ENCODE measurements around the gene SCGB3A2.

The SCGB3A2 gene

GRCh38 chr5:147887026-147887627 lies 8.6 kb downstream of the SCGB3A2 start:
- Histone ChIP-seq H3K9me3 (ENCODE audit: severe bottlenecking) (no peaks in the 10 kb centered on the region), H3K36me3 (no peaks in the 10 kb centered on the region), H3K27me3 (ENCODE audit: insufficient read depth, low read depth, severe bottlenecking) (no peaks in the 10 kb centered on the region), H3K4me3 (ENCODE audit: low read depth, low read length) (no peak overlapping the region), H3K27ac (no peak overlapping the region)
- peak; percentile 11; the same call in 1 of the 2 replicates for TF ChIP-seq CTCF (IDR thresholded peaks at IDR 0.05; ENCODE audit: low read depth, low read length)
- no peak for DNase-seq

GRCh38 chr5:147887930-147888329 lies 9.4 kb downstream of the SCGB3A2 start:
- Histone ChIP-seq H3K4me3 (ENCODE audit: low read depth, low read length) (no peak overlapping the region), H3K36me3 (no peaks in the 10 kb centered on the region), H3K27ac (no peak overlapping the region), H3K9me3 (ENCODE audit: severe bottlenecking) (no peaks in the 10 kb centered on the region), H3K27me3 (ENCODE audit: insufficient read depth, low read depth, severe bottlenecking) (no peaks in the 10 kb centered on the region)
- TF ChIP-seq CTCF (IDR thresholded peaks at IDR 0.05; ENCODE audit: low read depth, low read length): no peak
- no peak for DNase-seq

GRCh38 chr5:147892696-147893296 lies 14.3 kb downstream of the SCGB3A2 start:
- no peak overlapping the region for H3K27ac ChIP-seq
- TF ChIP-seq CTCF (IDR thresholded peaks at IDR 0.05; ENCODE audit: low read depth, low read length): no peak

GRCh38 chr5:147893820-147894219 lies 15.3 kb downstream of the SCGB3A2 start:
- no peaks in the 10 kb centered on the region for H3K36me3 ChIP-seq
- no peaks in the 10 kb centered on the region for H3K9me3 ChIP-seq (ENCODE audit: severe bottlenecking)
- no peak for TF ChIP-seq CTCF (IDR thresholded peaks at IDR 0.05; ENCODE audit: low read depth, low read length)
- no peak for DNase-seq
- H3K4me3 ChIP-seq (ENCODE audit: low read depth, low read length): no peak overlapping the region
- no peaks in the 10 kb centered on the region for H3K27me3 ChIP-seq (ENCODE audit: insufficient read depth, low read depth, severe bottlenecking)
- H3K27ac ChIP-seq: no peak overlapping the region

More at GRCh38 chr5:147892696-147893296, 14.3 kb downstream of the SCGB3A2 start:
- no peaks in the 10 kb centered on the region for H3K9me3 ChIP-seq (ENCODE audit: severe bottlenecking)
- DNase-seq: no peak
- no peak overlapping the region for H3K4me3 ChIP-seq (ENCODE audit: low read depth, low read length)
- H3K36me3 ChIP-seq: no peaks in the 10 kb centered on the region
- no peaks in the 10 kb centered on the region for H3K27me3 ChIP-seq (ENCODE audit: insufficient read depth, low read depth, severe bottlenecking)

- no peak for TF ChIP-seq CTCF (IDR thresholded peaks at IDR 0.05; ENCODE audit: low read depth, low read length)
- H3K4me3 ChIP-seq (ENCODE audit: low read depth, low read length): no peak overlapping the region
- H3K36me3 ChIP-seq: no peaks in the 10 kb centered on the region
These were observed 17.4 kb downstream of the SCGB3A2 start for GRCh38 chr5:147895864-147896263.

More at GRCh38 chr5:147895864-147896263, 17.4 kb downstream of the SCGB3A2 start:
- Histone ChIP-seq H3K27ac (no peak overlapping the region), H3K27me3 (ENCODE audit: insufficient read depth, low read depth, severe bottlenecking) (no peaks in the 10 kb centered on the region), H3K9me3 (ENCODE audit: severe bottlenecking) (no peaks in the 10 kb centered on the region)
- DNase-seq: no peak

All from WERI-Rb-1 (cell line).